Psoas muscle (tissue), 8 donors: ENCODE data around the gene LCP1. TPM values are rescaled to one million over a fixed set of nuclear protein-coding genes. Genes with fewer than 3 reads are reported as not detected.

Source experiments
- ATAC-seq, 4 donors: fragments of 200-7000 bp; cut with Tn5 transposase; one replicate each; pipeline ENCODE4 v1.9.1; 2020; ENCODE audit warnings: moderate library complexity in 3 of 4, mild to moderate bottlenecking in 2 of 4
- DNase-seq, 2 donors: peaks; one replicate each; pipeline ENCODE4 v3.0.0-alpha.2; 2020
- H3K27ac ChIP-seq: fragments of 200-600 bp; one replicate; pipeline ENCODE4 v1.8.0; 2022
- H3K27me3 ChIP-seq, 3 donors: fragments of 200-600 bp in 1 of 3; one replicate each; pipeline versions ENCODE4 v1.6.1 to v1.8.0; 2013 to 2022; ENCODE audit warnings: low read length in 2 of 3, mild to moderate bottlenecking in 2 of 3, moderate library complexity in 1 of 3; ENCODE audit not compliant: insufficient read depth in 3 of 3
- H3K36me3 ChIP-seq, 2 donors: fragments of 200-600 bp in 1 of 2; one replicate each; pipeline versions ENCODE4 v1.6.1 to v1.8.0; 2013 to 2022; ENCODE audit warnings: low read depth in 1 of 2, mild to moderate bottlenecking in 1 of 2, moderate library complexity in 1 of 2; ENCODE audit not compliant: insufficient read depth in 1 of 2
- H3K4me1 ChIP-seq: fragments of 200-600 bp; one replicate; pipeline ENCODE4 v1.8.0; 2022
- H3K4me3 ChIP-seq: fragments of 200-600 bp; one replicate; pipeline ENCODE4 v1.8.0; 2022; ENCODE audit warnings: mild to moderate bottlenecking
- H3K9me3 ChIP-seq: fragments of 200-600 bp; one replicate; pipeline ENCODE4 v1.8.0; 2022
- WGBS, 3 donors: extraction: QIAGEN DNeasy Blood & Tissue Kit; methylation state at CpG; one replicate each; pipeline versions ENCODE4 v1.1.6 to v1.1.7; 2013; 5-methylcytosine and 5-hydroxymethylcytosine counted together
- intact Hi-C, 2 donors: fragments of 100-400 bp; cut with DNase I; formaldehyde crosslinking; loops; one replicate each; pipeline versions ENCODE4 v1.11.0 to v1.14.2; 2022
- polyA plus RNA-seq, 3 donors: library from polyadenylated mRNA; stranded (reverse); fragments of 200-250 nt; gene quantifications; one replicate each; pipeline ENCODE4 v1.2.3, GENCODE V29; 2013
- total RNA-seq, 4 donors: library from RNA; stranded (reverse); fragmentation: NEBNext Ultra II Directional in 2 of 4; extraction: Animal tissue kit (Norgen Biotek cat#: 25700) in 2 of 4; gene quantifications; one replicate each; pipeline versions ENCODE4 v1.2.1 to v1.2.4, GENCODE V29; 2021 to 2023
- TF ChIP-seq, protein P1 (sequence below): fragments of 200-600 bp; IDR thresholded peaks from one replicate; pipeline ENCODE4 v1.8.0; 2022; ENCODE audit warnings: antibody characterized with exemption
- donor health status: healthy with polysubstance abuse.
- donor health status: DM: no; HTN: no; CAD: no; lungs with moderate emphysema.
- donor health status: Bipolar disorder and iron deficiency.
- donor health status: healthy.
- donor health status: DM: yes; HTN: yes; CAD: no.
- donor health status: DM: no; HTN: no; CAD: no.
- donor health status: DM: no; HTN: no; CAD: no.
- donor health status: DM: yes; HTN: yes; CAD: no.

Gene LCP1
- total and polyA plus RNA-seq, 7 donors = 2.0 to 14.8 (median 8.0) TPM

GRCh38 chr13:46183018-46183946 is 1.3 kb upstream of the LCP1 start:
- H3K4me3 ChIP-seq = no peak overlapping the region
- intact Hi-C loops = no loop called here
- TF ChIP-seq, protein P1, sequence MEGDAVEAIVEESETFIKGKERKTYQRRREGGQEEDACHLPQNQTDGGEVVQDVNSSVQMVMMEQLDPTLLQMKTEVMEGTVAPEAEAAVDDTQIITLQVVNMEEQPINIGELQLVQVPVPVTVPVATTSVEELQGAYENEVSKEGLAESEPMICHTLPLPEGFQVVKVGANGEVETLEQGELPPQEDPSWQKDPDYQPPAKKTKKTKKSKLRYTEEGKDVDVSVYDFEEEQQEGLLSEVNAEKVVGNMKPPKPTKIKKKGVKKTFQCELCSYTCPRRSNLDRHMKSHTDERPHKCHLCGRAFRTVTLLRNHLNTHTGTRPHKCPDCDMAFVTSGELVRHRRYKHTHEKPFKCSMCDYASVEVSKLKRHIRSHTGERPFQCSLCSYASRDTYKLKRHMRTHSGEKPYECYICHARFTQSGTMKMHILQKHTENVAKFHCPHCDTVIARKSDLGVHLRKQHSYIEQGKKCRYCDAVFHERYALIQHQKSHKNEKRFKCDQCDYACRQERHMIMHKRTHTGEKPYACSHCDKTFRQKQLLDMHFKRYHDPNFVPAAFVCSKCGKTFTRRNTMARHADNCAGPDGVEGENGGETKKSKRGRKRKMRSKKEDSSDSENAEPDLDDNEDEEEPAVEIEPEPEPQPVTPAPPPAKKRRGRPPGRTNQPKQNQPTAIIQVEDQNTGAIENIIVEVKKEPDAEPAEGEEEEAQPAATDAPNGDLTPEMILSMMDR = no peak
- no peaks in the 10 kb centered on the region for H3K4me1 ChIP-seq
- H3K9me3 ChIP-seq = no peaks in the 10 kb centered on the region
- 84 to 87% (median 84%) methylated on average over 15 of the region's 15 CpGs for WGBS, 3 donors
- H3K36me3 ChIP-seq = no peaks in the 10 kb centered on the region
- no peak for ATAC-seq
- DNase-seq = no peak
- peaks cover 0 to 5% (median 0%) of the 10 kb centered on the region in 3 donors for H3K27me3 ChIP-seq
- no peak overlapping the region for H3K27ac ChIP-seq

GRCh38 chr13:46182491-46182877 is 507 bp upstream of the LCP1 start:
- no peak for DNase-seq
- H3K9me3 ChIP-seq = no peaks in the 10 kb centered on the region
- no peak overlapping the region for H3K4me3 ChIP-seq
- peaks cover 0 to 5% (median 0%) of the 10 kb centered on the region in 3 donors for H3K27me3 ChIP-seq
- TF ChIP-seq, protein P1 = no peak
- no peaks in the 10 kb centered on the region for H3K36me3 ChIP-seq
- WGBS, 3 donors = 67 to 83% (median 73%) methylated on average over 2 of the region's 2 CpGs
- no peak for ATAC-seq
- intact Hi-C loops = no loop called here
- no peaks in the 10 kb centered on the region for H3K4me1 ChIP-seq
- H3K27ac ChIP-seq = no peak overlapping the region

GRCh38 chr13:46181377-46181839 is 569 bp downstream of the LCP1 start:
- intact Hi-C loops = no loop called here
- Histone ChIP-seq H3K9me3 (no peaks in the 10 kb centered on the region), H3K4me1 (no peaks in the 10 kb centered on the region), H3K27me3 (peaks cover 0 to 5% (median 0%) of the 10 kb centered on the region in 3 donors), H3K36me3 (no peaks in the 10 kb centered on the region), H3K4me3 (peak overlapping the region; percentile 46), H3K27ac (no peak overlapping the region)
- DNase-seq = no peak
- TF ChIP-seq, protein P1 = no peak
- ATAC-seq = no peak
- WGBS, 3 donors = 86 to 93% (median 90%) methylated on average over 5 of the region's 5 CpGs

GRCh38 chr13:46179969-46180763 is 1.8 kb downstream of the LCP1 start:
- Histone ChIP-seq H3K4me3 (peak overlapping the region; percentile 46), H3K9me3 (no peaks in the 10 kb centered on the region), H3K36me3 (no peaks in the 10 kb centered on the region), H3K27me3 (peaks cover 0 to 3% (median 0%) of the 10 kb centered on the region in 3 donors), H3K27ac (no peak overlapping the region), H3K4me1 (no peaks in the 10 kb centered on the region)
- WGBS, 3 donors = 66 to 68% (median 66%) methylated on average over 5 of the region's 5 CpGs
- intact Hi-C loops = no loop called here
- DNase-seq (no peak), ATAC-seq (no peak)
- TF ChIP-seq, protein P1 = no peak
